Astrocyte of the cerebellum (primary cell): ENCODE results near the gene ADGRG3.

Experiments used
- DNase-seq: peaks from one replicate; pipeline ENCODE4 v3.0.0-alpha.2; 2011; ENCODE audit warnings: low read depth
- H3K4me3 ChIP-seq: 2 replicates; pipeline ENCODE4 v1.5.1; 2011; ENCODE audit warnings: mild to moderate bottlenecking, low read depth, low read length, moderate library complexity
- CTCF ChIP-seq: IDR thresholded peaks from 2 replicates; pipeline ENCODE4 v1.5.1; 2012; ENCODE audit warnings: low read length, low read depth, moderate library complexity, mild to moderate bottlenecking; ENCODE audit errors: missing control alignments
- in situ Hi-C: cut with HindIII; loops from 2 replicates; pipeline ENCODE4 v1.10.0; 2017; ENCODE audit warnings: low sequenced_read_pairs

The ADGRG3 gene

GRCh38 chr16:57646388-57647039 is 21.6 kb upstream of the ADGRG3 start:
- in situ Hi-C loops, result no loop called here
- no peak overlapping the region for H3K4me3 ChIP-seq
- no peak for DNase-seq
- no peak for TF ChIP-seq CTCF

DNA sequence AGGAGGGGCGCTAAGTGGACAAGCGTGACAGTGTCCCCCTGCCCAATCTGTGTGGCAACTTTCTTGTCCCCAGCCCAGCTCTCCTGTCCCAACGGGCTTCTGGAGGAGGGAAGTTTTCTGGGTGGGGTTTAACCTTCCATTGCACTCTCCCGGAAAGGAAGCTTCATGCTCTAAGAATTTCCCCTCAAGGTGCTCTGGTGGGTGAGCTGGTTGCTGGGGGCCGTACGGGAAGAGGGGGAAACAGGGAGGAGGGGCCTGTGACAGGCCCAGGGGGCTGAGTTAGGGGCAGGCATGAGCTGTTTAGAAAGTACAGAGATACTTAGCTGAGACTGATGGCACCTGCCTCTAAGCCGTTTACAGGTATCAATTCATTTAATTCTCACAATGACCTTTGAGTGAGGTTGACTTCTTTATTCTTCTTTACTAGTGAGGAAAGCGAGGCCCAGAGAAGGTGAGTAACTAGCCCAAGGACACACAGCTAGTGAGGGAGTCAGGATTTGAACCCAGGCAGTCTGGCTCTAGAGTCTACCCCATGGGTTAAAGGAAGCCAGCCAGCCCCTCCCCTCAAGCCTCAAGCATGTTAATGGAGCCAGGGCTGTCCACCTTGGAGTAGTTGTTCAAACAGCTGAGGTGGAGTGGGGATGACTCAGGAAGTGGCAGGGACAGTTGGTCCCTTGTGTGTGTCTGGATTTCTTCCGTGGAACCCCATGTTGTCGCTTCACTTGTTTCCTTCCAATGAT is 20.8 kb upstream of the ADGRG3 start:
- H3K4me3 ChIP-seq, result no peak overlapping the region
- no peak for TF ChIP-seq CTCF
- no peak for DNase-seq
- in situ Hi-C loops, result no loop called here

- no peak for TF ChIP-seq CTCF
- DNase-seq, result no peak
- H3K4me3 ChIP-seq, result no peak overlapping the region
- in situ Hi-C loops, result no loop called here
These were observed 20.0 kb upstream of the ADGRG3 start for GRCh38 chr16:57648125-57648524.

DNA sequence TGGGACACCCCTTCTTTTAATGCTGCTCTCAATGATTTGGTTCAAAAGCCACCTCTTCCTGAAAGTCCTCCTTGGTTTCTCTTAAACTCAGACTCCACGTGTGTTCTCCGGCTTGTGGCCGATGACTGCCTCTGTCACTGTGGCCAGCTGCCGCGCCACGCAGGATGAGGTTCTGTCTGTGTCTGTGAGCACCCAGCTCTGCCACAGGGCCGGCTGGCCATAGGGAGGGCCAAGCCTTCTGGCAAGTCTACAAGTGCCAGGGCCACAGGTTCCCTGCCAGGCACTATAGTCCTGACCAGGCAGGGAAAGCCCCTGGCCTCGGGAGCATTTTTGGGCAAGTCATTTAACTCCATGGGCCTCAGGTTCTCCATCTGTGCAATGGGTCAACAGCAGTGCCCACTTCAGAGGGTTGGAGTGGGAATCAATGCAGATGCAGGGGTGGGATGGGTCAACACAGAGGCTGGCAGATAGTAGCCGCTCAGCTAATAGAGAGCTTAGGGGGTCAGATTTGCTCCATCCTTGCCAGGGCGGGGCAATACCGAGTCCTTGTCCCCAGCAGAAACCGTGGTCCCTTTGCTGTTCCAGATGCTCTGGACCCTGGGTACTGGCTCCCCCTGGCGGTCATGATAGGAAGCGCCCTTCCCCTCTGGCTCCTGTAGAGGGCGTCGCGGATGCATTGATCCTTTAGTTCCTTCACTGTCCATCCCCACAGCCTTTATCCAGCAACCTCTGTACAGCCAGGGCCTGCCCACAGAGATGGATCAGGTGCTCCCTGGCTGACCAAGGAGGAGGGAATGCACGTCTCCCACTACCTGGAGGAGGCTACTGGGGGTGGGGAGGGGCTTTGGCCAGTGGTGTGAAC is 19.3 kb upstream of the ADGRG3 start:
- no peak overlapping the region for H3K4me3 ChIP-seq
- peak; percentile 100 for TF ChIP-seq CTCF
- DNase-seq, result peak; percentile 43
- in situ Hi-C loops, result no loop called here

DNA sequence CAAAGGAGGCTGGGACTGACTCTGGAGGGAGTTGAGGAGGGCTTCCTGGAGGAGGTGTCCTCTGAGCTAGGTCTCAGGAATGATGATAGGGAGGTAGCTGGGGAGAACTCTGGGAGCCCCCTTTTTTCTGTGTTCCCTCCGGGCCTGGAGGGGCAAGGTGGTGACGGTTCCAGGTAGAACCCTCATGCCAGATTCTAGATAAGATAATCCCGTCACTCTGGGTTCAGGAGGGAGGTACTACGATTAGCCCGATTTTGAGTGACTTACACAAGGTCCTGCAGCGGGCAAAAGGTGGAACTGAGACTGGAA is 18.7 kb upstream of the ADGRG3 start:
- H3K4me3 ChIP-seq, result no peak overlapping the region
- DNase-seq, result no peak
- in situ Hi-C loops, result no loop called here
- TF ChIP-seq CTCF, result no peak

- no peak for DNase-seq
- no peak overlapping the region for H3K4me3 ChIP-seq
- in situ Hi-C loops, result no loop called here
- no peak for TF ChIP-seq CTCF
These were observed 18.3 kb upstream of the ADGRG3 start for GRCh38 chr16:57649846-57650245.
